ENCODE results near the gene UFM1. TPM values are rescaled to one million over a fixed set of nuclear protein-coding genes. Genes with fewer than 3 reads are reported as not detected.

Gene UFM1
- total and polyA plus RNA-seq, 2 of the 13 experiments (the other 11 are each of a cell fraction or from before 2014, with no cell fraction given), result 42.6 to 47.0 TPM

DNA sequence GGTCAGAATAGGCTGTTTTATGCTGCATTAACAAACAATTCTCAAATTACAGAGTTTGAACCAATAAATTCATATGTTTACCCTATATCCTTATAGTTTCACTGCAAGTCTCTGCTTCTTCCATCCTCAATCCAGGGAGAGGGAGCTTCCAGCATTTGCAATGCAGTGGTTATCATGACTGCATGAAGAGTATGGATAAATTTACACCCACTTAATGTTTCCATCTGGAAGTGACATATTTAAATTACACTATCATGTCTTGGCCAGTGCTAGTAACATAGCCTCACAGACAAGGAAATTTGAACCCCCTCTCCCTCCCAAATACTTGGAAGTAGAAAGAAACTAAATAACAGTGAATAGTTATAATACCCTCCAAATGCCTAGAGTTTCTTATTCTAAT is 33.5 kb upstream of the UFM1 start:
- CTCF ChIA-PET (ENCODE audit: low intra/inter-chr PET ratio, low total read pairs), result no interaction called here
- Histone ChIP-seq H3K4me2 (ENCODE audit: low read depth, low read length) (no peak overlapping the region), H3K36me3 (replicated peaks in 1 of 2; ENCODE audit: control insufficient read depth in 1 of 2, insufficient read depth in 2 of 2, low read length in 2 of 2) (no peaks in the 10 kb centered on the region), H3K79me2 (ENCODE audit: insufficient read depth, low read length) (no peaks in the 10 kb centered on the region), H3K4me1 (ENCODE audit: insufficient read depth, low read length) (no peaks in the 10 kb centered on the region), H3K9me3 (ENCODE audit: low read length) (no peaks in the 10 kb centered on the region; the same call in 1 of the 2 replicates), H3K4me3 (replicated peaks in 1 of 3; ENCODE audit: insufficient read depth in 1 of 3, low read depth in 2 of 3, low read length in 3 of 3) (no peak overlapping the region), H4K20me1 (ENCODE audit: insufficient read depth, low read length) (no peaks in the 10 kb centered on the region), H2AFZ (ENCODE audit: low read length) (no peak overlapping the region), H3K9ac (ENCODE audit: insufficient read depth, low read depth, low read length) (no peak overlapping the region), H3K27me3 (ENCODE audit: control insufficient read depth in 1 of 2, insufficient read depth in 2 of 2, low read length in 2 of 2) (no peaks in the 10 kb centered on the region), H3K27ac (ENCODE audit: extremely low read length, insufficient read depth, low read length) (no peak overlapping the region)
- TF ChIP-seq EHMT2 (IDR thresholded peaks at IDR 0.05; ENCODE audit: borderline replicate concordance, low read depth, low read length) (no peak), TRIM24 (CRISPR knock-in tag; IDR thresholded peaks at IDR 0.05) (no peak), ZNF552 (CRISPR knock-in tag; IDR thresholded peaks at IDR 0.05; ENCODE audit: borderline replicate concordance) (no peak), ZNF17 (CRISPR knock-in tag; IDR thresholded peaks at IDR 0.05) (no peak), ZNF564 (CRISPR knock-in tag; IDR thresholded peaks at IDR 0.05) (no peak), ZNF441 (CRISPR knock-in tag; IDR thresholded peaks at IDR 0.05; ENCODE audit: borderline replicate concordance) (no peak), ZNF451 (CRISPR knock-in tag; IDR thresholded peaks at IDR 0.05) (no peak)
- TF ChIP-seq, protein P1, sequence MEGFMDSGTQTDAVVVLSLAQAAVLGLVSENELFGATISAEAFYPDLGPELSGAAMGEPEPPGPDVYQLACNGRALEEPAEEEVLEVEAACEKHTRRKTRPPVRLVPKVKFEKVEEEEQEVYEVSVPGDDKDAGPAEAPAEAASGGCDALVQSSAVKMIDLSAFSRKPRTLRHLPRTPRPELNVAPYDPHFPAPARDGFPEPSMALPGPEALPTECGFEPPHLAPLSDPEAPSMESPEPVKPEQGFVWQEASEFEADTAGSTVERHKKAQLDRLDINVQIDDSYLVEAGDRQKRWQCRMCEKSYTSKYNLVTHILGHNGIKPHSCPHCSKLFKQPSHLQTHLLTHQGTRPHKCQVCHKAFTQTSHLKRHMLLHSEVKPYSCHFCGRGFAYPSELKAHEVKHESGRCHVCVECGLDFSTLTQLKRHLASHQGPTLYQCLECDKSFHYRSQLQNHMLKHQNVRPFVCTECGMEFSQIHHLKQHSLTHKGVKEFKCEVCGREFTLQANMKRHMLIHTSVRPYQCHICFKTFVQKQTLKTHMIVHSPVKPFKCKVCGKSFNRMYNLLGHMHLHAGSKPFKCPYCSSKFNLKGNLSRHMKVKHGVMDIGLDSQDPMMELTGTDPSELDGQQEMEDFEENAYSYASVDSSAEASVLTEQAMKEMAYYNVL (CRISPR knock-in tag; IDR thresholded peaks at IDR 0.05; ENCODE audit: borderline replicate concordance), result no peak
- TF ChIP-seq, protein P2, sequence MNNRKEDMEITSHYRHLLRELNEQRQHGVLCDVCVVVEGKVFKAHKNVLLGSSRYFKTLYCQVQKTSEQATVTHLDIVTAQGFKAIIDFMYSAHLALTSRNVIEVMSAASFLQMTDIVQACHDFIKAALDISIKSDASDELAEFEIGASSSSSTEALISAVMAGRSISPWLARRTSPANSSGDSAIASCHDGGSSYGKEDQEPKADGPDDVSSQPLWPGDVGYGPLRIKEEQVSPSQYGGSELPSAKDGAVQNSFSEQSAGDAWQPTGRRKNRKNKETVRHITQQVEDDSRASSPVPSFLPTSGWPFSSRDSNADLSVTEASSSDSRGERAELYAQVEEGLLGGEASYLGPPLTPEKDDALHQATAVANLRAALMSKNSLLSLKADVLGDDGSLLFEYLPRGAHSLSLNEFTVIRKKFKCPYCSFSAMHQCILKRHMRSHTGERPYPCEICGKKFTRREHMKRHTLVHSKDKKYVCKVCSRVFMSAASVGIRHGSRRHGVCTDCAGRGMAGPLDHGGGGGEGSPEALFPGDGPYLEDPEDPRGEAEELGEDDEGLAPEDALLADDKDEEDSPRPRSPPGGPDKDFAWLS (CRISPR knock-in tag; IDR thresholded peaks at IDR 0.05; ENCODE audit: borderline replicate concordance), result no peak
- TF ChIP-seq, protein P3, sequence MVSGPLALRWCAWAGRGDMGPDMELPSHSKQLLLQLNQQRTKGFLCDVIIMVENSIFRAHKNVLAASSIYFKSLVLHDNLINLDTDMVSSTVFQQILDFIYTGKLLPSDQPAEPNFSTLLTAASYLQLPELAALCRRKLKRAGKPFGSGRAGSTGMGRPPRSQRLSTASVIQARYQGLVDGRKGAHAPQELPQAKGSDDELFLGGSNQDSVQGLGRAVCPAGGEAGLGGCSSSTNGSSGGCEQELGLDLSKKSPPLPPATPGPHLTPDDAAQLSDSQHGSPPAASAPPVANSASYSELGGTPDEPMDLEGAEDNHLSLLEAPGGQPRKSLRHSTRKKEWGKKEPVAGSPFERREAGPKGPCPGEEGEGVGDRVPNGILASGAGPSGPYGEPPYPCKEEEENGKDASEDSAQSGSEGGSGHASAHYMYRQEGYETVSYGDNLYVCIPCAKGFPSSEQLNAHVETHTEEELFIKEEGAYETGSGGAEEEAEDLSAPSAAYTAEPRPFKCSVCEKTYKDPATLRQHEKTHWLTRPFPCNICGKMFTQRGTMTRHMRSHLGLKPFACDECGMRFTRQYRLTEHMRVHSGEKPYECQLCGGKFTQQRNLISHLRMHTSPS (CRISPR knock-in tag; IDR thresholded peaks at IDR 0.05; ENCODE audit: low read depth), result no peak
- intact Hi-C loops (cut with micrococcal nuclease; ENCODE audit: unreplicated experiment) (no loop called here), in situ Hi-C loops (cut with HindIII; ENCODE audit: extremely low pct_ligation_motif_present, low pct_unique_long_range_greater_than_20kb) (no loop called here)
- ATAC-seq (no peak), DNase-seq (ENCODE audit: low spot score) (no peak), FAIRE-seq (no peak)
- BruUV-seq (replicated peaks), result no TSS peak
- POLR2A ChIA-PET, result no interaction called here

All from HepG2 (cell line).